GM12878 (cell line): ENCODE measurements around the gene ROBO1.

Experiments used
- GABPA ChIP-seq: IDR thresholded peaks from 2 replicates; pipeline ENCODE4 v1.6.1; 2014; ENCODE audit warnings: antibody characterized with exemption, low read depth, mild to moderate bottlenecking, inconsistent platforms
- GATAD2B ChIP-seq: fragments of 450-650 bp; conservative IDR thresholded peaks from 2 replicates; pipeline ENCODE4 v1.6.1; 2017; ENCODE audit warnings: low read depth, mild to moderate bottlenecking, moderate library complexity
- KAT2A ChIP-seq: conservative IDR thresholded peaks from 2 replicates; pipeline ENCODE4 v1.6.1; 2011; ENCODE audit warnings: low read depth, low read length; ENCODE audit not compliant: control insufficient read depth
- KDM1A ChIP-seq: fragments of 200-600 bp; sonication (generic); IDR thresholded peaks from 2 replicates; pipeline ENCODE4 v1.6.1; 2016; ENCODE audit warnings: borderline replicate concordance
- MYB ChIP-seq: fragments of 150-350 bp; IDR thresholded peaks from 2 replicates; pipeline ENCODE4 v1.6.1; 2014; ENCODE audit warnings: mild to moderate bottlenecking, low read depth, low read length, borderline replicate concordance
- PAX5 ChIP-seq: IDR thresholded peaks from 2 replicates; pipeline ENCODE4 v1.6.1; 2011; ENCODE audit warnings: low read depth, low read length, borderline replicate concordance
- POLR2A ChIP-seq: IDR thresholded peaks from 2 replicates; pipeline ENCODE4 v1.6.1; 2011; ENCODE audit warnings: low read depth, mild to moderate bottlenecking, low read length
- SIN3A ChIP-seq: IDR thresholded peaks from 2 replicates; pipeline ENCODE4 v1.6.1; 2012; ENCODE audit warnings: low read depth, low read length, improper control_type of control experiment
- TARDBP ChIP-seq: IDR thresholded peaks from 2 replicates; pipeline ENCODE4 v1.6.1; 2016; ENCODE audit warnings: borderline replicate concordance
- ZNF207 ChIP-seq: fragments of 450-650 bp; IDR thresholded peaks from 2 replicates; pipeline ENCODE4 v1.6.1; 2014; ENCODE audit warnings: antibody characterized with exemption, mild to moderate bottlenecking, borderline replicate concordance
- ZNF24 ChIP-seq: fragments of 450-650 bp; IDR thresholded peaks from 2 replicates; pipeline ENCODE4 v1.6.1; 2017; ENCODE audit warnings: antibody characterized with exemption, mild to moderate bottlenecking
- TF ChIP-seq, protein P1 (sequence below): IDR thresholded peaks from 2 replicates; pipeline ENCODE4 v1.6.1; 2012; ENCODE audit warnings: mild to moderate bottlenecking, low read depth, low read length
- TF ChIP-seq, protein P2 (sequence below), 3 experiments: IDR thresholded peaks in 2 of 3; conservative IDR thresholded peaks in 1 of 3; 2 replicates each; pipeline ENCODE4 v1.5.1; 2011; ENCODE audit warnings: low read depth in 3 of 3, low read length in 3 of 3, mild to moderate bottlenecking in 3 of 3, control low read depth in 2 of 3, moderate library complexity in 2 of 3, inconsistent platforms in 1 of 3, mixed read lengths in 1 of 3; ENCODE audit not compliant: control insufficient read depth in 2 of 3, insufficient read depth in 1 of 3; ENCODE audit errors: extremely low read depth in 1 of 3
- TF ChIP-seq, protein P3 (sequence below): IDR thresholded peaks from 2 replicates; pipeline ENCODE4 v1.6.1; 2011; ENCODE audit warnings: low read depth, low read length, improper control_type of control experiment, borderline replicate concordance

DNA sequence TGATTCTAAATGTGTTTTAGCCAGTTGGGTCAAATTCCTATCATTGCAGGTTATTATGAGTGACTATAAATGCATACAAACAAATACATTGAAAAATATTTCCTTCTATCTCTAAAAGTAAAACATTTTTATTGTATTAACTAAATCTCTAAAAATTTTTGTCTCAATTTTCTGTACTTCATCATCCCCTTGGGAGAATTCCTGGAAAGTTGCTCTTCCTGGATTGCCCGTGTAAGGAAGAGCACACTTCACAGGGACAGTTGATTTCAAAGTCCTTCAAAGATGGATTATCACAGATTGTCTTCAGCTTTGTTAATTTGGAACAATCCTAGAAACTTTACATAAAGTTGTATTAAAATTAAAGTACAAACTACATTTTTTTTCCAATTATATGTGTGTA is 595.6 kb downstream of the ROBO1 start:
- TF ChIP-seq PAX5 (no peak), MYB (no peak), POLR2A (no peak), KAT2A (no peak), KDM1A (no peak), GABPA (no peak), ZNF24 (no peak), GATAD2B (no peak), ZNF207 (no peak), SIN3A (no peak), TARDBP (no peak)
- TF ChIP-seq, protein P1, sequence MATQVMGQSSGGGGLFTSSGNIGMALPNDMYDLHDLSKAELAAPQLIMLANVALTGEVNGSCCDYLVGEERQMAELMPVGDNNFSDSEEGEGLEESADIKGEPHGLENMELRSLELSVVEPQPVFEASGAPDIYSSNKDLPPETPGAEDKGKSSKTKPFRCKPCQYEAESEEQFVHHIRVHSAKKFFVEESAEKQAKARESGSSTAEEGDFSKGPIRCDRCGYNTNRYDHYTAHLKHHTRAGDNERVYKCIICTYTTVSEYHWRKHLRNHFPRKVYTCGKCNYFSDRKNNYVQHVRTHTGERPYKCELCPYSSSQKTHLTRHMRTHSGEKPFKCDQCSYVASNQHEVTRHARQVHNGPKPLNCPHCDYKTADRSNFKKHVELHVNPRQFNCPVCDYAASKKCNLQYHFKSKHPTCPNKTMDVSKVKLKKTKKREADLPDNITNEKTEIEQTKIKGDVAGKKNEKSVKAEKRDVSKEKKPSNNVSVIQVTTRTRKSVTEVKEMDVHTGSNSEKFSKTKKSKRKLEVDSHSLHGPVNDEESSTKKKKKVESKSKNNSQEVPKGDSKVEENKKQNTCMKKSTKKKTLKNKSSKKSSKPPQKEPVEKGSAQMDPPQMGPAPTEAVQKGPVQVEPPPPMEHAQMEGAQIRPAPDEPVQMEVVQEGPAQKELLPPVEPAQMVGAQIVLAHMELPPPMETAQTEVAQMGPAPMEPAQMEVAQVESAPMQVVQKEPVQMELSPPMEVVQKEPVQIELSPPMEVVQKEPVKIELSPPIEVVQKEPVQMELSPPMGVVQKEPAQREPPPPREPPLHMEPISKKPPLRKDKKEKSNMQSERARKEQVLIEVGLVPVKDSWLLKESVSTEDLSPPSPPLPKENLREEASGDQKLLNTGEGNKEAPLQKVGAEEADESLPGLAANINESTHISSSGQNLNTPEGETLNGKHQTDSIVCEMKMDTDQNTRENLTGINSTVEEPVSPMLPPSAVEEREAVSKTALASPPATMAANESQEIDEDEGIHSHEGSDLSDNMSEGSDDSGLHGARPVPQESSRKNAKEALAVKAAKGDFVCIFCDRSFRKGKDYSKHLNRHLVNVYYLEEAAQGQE = no peak
- TF ChIP-seq, protein P2, sequence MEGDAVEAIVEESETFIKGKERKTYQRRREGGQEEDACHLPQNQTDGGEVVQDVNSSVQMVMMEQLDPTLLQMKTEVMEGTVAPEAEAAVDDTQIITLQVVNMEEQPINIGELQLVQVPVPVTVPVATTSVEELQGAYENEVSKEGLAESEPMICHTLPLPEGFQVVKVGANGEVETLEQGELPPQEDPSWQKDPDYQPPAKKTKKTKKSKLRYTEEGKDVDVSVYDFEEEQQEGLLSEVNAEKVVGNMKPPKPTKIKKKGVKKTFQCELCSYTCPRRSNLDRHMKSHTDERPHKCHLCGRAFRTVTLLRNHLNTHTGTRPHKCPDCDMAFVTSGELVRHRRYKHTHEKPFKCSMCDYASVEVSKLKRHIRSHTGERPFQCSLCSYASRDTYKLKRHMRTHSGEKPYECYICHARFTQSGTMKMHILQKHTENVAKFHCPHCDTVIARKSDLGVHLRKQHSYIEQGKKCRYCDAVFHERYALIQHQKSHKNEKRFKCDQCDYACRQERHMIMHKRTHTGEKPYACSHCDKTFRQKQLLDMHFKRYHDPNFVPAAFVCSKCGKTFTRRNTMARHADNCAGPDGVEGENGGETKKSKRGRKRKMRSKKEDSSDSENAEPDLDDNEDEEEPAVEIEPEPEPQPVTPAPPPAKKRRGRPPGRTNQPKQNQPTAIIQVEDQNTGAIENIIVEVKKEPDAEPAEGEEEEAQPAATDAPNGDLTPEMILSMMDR (IDR thresholded peaks at IDR 0.05 in 2 of 3, conservative IDR thresholded peaks at IDR 0.05 in 1 of 3; ENCODE audit: control insufficient read depth in 2 of 3, extremely low read depth in 1 of 3, insufficient read depth in 1 of 3, low read depth in 3 of 3, low read length in 3 of 3) = no peak
- TF ChIP-seq, protein P3, sequence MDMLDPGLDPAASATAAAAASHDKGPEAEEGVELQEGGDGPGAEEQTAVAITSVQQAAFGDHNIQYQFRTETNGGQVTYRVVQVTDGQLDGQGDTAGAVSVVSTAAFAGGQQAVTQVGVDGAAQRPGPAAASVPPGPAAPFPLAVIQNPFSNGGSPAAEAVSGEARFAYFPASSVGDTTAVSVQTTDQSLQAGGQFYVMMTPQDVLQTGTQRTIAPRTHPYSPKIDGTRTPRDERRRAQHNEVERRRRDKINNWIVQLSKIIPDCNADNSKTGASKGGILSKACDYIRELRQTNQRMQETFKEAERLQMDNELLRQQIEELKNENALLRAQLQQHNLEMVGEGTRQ = no peak
